ENCODE measurements around the gene INPP4B.

GRCh38 chr4:142161086-142161485, 685.0 kb downstream of the INPP4B start:
- no peak for TF ChIP-seq CTCF (IDR thresholded peaks at IDR 0.05)
- TF ChIP-seq POLR2A (IDR thresholded peaks at IDR 0.05) = no peak

Measured in testis (tissue), 2 donors.